ENCODE results near the gene ERF.
A peak's percentile ranks its signal among the peaks of the same experiment; 100 is the strongest.

The ERF gene

DNA sequence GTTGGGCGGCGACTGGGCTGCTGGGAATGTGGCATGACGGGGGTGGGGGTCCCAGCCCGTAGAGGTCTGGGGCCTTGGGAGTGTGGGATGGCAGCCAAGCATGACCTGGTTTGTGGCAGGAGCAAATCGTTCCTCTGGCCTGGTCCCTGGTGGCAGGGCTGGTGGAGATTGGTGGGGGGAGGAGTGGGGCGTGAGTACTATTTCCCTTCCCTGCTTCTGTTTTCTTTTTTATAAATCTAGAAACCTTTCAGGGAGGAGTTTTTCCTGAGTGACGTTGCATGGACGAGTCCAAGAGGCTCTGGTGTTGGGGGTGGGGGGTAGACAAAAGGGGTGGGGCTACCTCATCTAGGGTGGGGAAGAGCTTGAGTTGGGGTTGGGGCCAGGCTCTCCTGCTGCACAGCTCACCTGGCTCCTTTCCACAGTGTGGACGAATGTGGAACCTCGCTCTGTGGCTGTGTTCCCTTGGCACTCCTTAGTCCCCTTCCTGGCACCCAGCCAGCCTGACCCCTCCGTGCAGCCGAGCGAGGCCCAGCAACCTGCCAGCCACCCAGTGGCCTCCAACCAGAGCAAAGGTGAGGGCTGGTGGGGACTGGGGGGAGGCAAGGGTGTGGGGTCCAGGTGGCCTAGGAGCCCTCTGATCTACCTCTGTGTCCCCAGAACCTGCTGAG lies 31.6 kb upstream of the ERF start:
- no peak for DNase-seq

DNA sequence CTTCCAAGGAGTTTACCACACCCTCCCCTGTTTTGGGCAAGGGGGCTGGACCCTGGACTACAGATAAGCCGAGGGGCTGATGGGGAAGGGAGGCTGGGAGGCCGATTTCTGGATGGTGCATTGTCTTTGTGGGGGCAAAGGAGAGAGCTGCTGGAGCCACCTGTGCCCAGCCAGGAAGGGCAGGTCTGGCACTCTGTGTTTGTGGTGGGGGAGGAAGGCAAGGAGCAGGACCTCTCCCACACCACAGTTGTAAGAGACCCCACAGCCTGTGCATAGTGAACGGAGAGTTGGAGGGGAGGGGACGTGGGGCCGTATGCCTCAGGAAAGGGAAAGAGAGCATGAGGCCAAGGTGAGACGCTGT lies 31.0 kb upstream of the ERF start:
- no peak for DNase-seq

DNA sequence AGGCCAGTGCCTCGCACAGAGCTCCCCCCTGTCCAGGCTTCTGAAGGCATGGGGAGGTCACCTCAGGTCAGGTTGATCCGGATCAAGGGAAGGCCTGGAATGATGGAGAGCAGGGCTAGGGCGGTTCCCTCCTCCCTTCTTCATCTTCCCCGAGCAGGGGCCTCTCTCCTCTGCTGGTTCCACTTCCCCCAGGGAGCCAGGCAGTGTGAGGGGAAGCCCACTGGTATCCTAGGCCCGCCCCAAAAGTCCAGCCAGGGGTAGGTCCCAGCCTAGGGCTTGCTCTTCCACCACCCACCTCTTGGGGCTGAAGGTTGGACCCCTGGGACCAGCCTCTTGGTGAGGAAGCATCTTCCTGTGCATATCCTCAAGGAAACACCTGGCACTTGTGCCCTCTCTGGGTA lies 30.6 kb upstream of the ERF start:
- no peak for DNase-seq

DNA sequence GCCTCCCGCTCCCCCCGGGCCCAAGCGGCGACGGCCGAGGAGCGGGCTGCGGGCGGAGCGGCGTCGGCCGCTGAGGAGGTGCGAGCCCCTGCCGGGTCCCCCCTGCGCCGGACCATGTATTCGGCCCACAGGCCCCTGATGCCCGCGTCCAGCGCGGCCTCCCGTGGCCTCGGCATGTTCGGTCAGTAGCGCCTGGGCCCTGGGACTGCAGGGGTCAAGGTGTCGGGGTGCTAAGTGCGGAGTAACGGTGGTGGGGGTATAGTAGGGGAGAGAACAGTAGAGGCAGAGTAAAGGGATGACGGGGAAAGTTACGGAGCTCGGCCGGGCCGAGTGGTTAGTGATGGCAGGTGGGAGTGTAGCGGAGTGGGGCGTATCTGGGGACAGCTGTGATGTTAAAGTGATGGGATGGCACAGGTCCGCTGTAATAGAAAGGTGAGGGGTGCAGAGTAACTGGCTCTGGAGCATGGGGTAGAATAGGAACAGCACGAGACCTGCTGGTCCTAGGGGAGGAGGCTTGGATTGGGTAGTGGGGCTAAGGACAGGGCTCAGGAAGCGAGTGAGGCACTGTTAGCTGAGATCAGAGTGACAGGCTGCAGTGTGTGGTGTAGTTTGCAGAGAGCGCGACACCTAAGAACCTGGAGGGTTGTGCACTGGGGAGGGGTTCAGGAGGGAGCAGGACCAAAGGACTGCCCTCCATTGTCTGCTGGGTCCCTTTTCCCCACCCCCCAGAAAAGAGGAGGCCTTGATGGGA lies 29.8 kb upstream of the ERF start:
- no peak for DNase-seq

DNA sequence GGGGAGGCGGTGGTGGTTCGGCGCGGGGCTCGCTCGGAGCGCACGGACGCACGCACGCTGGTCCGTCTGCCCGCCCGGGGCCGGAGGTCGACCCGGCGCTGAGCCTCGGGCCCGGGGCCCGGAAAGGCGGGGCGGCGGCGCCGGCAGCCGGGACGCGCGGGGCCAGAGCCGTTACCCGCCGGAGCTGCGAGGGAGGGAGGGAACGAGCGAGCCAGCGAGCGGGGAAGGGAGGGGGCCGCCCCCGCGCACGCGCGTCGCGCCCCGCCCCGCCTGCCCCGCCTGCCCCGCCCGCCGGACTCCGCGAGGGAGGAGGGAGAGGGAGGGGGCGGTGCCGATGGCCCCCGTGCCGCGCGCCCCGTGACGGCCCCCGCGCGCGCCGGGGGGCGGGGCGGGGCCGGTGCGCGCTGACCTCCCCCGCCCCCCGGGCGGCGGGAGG lies 29.2 kb upstream of the ERF start:
- DNase-seq, result peak; percentile 79

DNA sequence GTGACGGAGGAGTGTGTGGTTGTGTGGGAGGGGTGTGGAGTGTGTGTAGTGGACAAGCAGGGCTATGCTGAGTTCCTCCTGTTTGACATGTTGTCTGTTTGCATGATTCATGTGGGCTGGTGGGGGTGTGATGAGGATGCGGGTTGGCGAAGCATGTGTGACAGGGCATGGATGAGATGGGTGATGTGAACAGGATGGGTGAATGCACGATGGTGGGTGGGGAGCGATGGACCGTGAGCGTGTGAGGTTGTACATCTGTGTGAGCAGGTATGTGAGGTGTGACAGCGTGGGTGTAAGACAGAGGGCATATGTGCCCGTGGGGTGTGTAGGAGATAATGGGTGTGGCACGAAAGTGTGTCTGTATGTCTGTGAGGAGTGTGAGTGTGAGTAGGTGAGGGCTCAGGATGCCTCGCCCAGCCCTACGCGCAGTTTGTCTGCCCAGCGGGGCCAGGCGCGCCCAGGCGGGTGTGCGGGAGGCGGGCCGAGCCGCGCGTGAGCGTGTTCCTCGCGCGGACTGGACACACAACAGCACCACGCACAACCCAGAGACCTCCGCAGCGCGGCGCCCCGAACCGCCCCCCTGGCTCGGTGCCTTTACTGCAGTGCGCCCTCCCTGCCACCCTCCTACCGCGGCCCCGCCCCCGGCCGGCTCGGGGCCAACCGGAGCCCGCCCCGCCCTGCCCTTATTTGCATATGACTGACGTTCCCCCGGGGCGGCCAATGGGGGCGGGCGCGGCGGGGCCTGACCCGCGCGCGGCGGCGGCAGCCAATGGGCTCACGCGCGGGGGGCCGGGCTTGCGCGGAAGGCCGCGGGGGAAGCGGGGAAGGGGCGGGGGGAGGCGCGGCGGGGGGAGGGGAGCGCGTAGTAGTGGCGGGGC lies 28.5 kb upstream of the ERF start:
- DNase-seq, result peak; percentile 96

DNA sequence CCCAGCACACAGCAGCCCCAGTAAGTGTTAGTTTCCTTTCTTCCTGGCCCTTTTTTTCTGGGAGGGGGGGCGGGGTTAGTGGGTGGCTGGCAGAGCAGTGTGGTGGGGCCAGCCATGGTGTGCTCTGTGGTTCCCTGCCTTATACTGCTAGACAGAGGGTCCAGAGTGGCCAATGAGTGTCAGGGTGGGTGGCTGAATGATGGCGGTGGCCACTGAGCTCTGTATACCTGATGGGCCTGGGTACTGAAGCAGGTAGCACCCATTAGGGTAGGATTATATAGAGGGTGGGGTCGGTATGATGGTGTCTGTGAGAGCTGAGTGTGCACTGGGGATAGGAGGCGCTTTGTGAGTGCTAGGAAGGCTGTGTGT lies 27.9 kb upstream of the ERF start:
- DNase-seq, result no peak

DNA sequence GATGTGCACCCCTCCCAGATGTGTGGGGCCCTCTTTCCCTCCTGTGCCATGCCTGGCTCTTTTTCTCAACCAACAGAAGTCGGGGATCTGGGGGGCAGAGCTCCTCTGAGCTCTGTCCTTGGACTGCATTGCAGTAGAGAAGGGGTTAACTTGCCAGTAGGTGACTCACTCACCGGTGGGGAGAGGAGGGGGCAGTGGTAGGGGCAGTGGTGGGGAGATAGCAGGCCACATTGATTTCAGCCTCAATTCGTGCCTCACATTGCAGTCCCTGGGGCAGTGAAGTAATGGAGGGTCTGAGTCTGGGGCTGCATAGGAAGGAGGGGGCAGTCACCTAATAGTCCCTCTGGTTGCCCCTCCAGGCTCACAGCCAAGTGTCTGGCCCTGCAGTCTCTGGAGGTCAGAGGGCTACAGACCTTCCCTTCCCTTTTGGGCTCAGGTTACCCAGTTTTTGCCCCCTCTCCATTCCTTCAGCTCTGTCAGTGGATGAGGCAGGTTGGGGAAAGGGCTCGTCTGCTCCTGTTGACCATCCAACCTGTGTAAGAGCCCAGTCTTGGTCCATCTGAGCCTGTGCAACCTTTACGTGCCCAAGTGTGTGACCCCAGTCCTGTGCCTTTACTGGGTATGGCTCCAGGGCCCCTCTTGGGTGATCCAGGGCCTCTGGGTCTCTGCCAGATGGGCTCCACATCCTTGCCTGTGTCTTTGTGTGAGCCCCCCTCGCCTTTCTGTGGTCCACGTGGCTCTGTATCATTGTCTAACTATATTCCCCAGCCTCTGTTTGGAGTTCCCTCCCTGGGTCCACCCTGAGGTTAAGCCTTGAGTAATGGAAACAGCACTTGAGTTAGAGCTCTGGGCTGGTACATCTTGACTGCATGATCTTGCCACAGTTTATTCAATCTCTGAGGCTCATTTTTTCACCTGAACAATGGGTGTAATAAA lies 27.2 kb upstream of the ERF start:
- DNase-seq, result no peak

DNA sequence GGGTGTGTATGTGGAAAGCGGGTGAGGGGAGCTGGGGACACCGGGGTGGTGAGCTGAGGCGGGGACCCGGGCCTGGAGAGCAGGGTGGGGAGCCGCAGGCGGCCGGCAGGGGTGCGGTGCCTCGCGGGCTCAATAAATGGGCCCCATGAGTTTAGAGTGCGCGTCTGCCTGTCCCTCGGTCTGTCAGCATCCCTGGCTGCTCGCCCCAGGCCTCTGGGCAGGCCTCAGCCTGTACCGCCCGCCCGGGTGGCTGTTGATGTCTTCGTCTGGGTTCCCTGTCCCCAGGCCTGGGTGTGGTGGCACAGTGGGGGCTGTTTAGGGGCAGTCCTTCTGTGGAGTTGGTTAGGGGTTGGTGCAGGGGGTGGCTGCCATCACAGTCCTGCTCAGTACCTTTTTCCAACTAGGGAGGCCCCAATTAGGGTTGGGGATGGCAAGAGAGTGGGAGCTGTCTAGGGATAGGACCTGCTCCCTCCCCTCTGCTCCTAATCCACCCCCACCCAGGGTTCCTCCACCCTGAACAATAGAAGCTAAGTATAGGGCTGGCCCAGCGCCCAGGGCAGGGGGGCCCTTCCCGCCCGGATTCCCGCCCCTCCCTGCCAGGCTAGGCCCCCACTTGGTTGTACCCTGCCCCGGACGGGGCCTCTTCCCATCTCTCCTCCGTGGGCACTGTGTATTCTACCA lies 26.4 kb upstream of the ERF start:
- DNase-seq, result no peak

DNA sequence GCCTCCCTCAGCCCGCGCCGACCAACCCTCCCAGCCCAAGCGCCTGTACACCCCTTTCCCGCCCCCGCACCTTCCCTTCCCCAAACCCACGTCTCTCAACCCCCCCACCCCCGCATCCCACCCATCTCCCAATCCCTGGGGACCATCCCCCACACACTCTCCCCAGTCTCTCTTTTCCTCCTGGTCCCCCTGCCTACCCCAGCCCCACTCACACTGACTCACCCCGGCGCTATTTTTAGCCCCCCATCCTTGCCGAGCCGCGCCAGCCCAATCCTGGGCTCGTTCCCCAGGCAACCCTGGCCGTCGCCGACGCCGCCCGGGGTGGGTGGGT lies 25.9 kb upstream of the ERF start:
- DNase-seq, result no peak

DNA sequence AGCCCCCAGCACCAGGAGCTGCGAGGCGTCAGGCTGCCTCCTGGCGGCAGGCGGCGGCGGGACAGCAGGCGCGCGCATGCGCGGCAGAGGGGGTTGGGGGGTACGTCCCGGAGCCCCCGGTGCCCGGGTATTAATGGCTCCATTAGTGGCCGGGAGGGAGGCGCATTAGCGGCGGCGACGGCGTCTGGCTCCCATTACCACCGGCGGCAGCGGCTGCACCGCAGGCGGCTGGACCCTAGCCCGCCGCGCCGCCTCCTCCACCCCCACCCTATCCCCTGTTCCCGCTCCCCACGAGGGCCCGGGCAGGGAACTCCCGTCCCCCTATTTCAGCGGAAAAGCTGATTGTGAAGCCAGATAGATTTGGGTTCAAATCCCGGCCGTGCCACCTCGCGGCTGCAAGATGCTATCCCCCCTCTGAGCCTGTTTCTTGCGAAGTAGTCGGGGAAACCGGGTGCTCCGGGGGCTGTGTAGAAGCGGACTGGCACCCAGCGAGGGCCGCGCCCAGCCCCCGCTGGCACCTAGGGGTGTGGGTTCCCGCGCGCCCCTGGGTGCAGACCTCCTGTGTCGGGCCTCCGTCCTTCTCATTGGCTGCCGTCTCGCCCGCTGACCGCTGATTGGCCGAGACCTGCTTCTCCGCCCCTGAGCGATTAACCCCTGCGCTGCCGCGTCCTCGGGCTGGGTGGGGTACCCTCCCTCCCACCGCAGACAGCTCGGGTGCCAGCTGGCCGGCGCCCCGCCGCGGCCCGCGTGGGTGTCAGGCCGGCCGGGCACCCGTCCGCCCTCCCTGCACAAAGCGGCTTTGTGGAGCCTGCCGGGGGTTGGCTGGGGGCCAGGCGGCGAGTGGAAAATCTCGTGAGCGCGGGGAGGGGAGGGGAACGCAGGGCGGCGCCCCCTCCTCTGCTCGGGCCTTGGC lies 25.2 kb upstream of the ERF start:
- DNase-seq, result peak; percentile 78

DNA sequence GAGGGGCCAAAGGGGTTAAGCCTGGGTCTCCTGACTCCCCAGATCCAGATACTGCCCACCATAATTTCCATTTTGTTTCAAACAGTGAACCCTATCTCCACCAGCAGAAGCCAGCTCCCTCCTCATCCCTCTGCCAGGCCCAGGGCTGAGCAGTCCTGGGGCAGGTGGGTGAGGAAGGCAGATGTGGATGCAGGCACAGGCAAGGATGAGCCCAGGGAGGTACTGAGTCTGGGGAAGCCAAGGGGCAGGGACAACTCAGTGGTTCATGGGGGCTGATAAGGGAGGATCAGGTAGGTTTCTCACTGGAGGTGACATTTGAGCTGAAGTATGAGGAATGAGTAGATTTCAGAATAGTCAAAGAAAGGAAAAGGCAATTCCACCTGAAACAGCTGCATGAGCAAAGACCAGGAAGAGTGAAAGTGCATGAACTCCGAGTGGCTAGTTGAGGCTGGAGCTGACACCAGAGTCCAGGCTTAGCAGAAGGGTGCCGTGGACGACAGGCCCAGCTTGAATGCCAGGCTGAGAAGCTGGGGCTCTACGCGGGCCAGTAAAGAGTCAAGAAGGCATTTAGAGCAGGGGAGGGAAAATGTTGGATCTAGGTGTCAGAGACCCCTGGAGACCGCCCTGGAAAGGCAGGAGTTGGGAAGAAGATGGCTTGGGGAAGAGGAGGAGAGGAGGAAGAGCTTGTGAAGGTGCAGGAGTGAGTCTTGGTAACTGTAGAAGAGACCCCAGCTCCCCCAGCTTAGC lies 24.4 kb upstream of the ERF start:
- DNase-seq, result no peak

DNA sequence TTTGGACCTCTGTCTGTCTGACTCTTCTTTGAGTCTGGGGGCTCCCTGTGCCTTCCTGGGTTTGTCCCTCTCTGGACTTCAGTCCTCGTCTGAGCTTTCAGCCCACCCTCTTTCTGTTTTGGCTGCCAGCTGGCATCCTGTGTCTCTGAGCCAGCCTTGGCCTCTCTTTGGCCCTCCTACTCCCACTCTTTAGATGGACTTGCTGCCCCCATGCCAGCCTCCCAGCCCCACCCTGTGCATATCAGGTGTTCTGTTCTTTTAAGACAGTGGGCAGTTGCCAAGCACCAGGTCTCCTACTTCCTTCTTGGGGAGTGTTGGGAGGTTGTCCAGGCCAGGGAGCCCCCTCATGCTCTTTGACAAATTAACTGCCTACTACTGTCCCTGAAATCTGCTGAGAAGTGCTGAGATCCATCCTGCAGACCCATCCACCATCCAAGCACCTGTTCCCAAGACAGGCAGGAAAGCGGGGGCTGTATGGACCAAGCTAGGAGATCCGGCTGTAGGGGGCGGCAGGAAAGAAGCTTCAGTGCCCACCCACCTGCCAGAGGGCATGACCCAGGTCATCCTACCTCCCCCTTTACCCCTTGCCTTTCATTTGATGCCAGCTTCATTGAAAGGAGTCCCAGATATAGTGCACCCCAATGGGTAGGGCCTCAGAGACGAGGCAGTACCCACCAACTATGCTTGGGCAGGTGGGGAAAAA lies 23.7 kb upstream of the ERF start:
- DNase-seq, result no peak

DNA sequence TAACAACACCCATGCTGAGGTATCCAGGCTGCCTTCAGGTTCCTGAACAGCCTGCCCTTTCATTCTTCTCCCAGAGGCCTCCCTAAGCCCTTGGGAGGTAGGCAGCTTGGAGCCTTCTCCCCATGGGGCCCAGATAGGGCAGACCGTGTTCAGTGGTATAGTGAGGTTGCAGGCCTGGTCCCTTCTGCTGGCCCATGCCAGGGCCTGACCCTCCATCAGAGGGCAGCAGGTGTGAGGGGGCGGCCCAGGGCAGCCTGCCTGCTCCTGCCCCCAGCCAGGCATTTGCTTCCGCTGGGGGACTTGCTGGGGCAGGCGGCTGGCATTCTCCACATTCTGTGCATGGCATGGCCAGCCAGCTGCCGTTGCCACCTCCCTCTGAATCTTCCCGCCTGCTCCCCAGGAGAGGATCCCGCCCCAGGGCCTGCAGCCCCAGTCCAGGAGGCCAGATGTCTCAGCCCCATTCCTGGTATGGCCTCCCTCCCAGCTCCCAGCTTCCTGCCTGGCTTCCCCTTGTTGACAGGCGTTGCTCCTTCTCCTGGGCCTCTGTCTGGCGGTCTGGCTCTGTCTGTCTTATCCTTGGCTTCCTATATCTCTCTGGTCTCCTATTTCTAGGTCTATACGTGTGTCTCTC lies 23.0 kb upstream of the ERF start:
- no peak for DNase-seq

DNA sequence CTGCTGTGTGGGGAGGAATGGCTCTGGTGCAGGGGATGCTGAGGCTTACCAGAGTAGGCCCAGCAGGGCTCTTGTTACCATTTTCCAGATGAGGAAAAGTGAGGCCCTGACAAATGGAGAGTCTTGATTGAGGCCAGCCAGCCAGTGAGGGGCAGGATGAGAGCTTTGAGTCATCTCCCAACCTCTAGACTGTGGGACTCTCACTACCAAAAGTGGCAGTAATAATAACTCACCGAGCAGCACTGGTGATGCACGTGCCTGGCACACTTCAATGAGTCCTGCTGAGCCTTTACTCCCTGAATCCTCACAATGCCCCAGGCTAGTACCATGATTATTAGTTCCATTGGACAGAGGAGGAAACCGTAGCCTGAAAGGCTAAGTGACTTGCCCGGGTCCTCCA lies 21.9 kb upstream of the ERF start:
- no peak for DNase-seq

DNA sequence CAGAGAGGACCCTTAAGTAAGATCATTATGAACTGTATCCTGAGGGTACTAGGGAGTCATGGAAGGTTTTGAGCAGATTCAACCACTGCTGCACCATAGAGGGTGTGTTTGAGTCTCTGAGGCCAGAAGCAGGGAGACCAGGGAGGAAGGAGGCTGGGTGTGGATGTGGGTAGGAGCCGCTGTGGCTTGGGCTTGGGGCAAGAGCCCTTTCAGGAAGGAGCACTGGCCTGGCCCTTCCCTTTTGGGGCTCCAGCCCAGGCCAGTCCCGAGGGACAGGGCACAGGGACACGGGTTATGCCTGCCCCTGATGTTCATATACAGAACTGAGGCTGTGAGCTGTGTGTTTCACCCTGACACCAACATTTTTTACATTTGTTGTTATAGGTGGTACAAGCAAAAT lies 21.4 kb upstream of the ERF start:
- DNase-seq, result no peak

DNA sequence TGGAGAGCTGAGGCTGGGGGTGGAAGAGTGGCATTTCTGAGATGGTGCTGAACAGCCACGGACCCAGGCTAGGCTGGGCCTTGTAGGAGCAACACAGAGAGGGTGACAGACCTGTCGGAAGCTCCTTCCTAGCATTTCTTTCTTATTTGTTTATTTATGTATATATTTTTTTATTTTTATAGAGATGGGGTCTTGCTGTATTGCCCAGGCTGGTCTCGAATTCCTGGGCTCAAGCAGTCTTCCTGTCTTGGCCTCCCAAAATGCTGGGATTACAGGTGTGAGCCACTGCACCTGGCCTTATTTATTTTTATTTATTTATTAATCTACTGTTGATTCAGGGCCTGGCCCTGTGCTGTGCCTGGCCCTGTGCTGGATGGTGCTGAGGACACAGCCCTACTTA lies 20.6 kb upstream of the ERF start:
- DNase-seq, result no peak

DNA sequence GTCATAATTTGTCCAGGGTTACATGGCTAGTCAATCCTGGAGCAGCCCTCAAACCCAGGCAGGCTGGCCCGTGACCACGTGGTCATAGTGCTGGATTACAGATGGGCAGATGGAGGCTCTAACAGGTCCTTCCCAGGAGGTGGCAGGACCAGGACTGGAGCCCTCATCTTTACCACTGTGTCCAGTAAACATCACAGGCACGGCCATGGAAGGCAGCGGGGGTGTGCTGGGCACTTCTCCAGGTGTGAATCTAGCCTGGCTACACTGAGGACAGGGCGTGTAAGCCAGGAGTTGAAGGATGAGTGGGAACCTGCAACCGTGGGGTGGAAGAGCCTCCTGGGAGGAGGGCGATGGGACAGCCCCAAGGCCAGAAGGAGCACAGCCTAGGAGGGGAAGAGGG lies 20.2 kb upstream of the ERF start:
- no peak for DNase-seq

DNA sequence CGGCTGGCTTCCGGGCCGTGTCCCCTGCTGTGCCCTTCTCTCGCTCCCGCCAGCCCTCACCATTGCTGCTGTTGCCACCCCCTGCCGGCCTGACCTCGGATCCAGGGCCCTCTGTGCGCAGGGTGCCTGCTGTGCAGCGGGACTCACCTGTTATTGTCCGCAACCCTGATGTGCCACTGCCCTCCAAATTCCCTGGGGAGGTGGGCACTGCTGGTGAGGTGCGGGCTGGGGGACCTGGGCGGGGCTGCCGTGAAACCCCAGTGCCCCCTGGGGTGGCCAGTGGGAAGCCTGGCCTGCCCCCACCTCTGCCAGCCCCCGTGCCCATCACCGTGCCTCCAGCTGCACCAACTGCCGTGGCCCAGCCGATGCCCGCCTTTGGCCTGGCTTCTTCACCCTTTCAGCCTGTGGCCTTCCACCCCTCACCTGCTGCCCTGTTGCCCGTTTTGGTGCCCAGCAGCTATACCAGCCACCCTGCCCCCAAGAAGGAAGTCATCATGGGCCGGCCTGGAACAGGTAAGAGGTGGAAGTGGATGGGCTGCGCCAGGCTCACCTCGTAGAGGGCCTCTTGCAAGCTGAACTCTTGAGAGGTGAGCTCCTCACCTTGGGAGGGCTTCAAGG lies 19.2 kb upstream of the ERF start:
- no peak for DNase-seq

Data from activated effector memory CD4-positive, alpha-beta T cell treated with Interleukin-2 at 50 U/mL for 16 hours (primary cell).